Measurements from ENCODE around the gene FGF2.
"Not testable (repeated sequence)": the region's sequence is repeated elsewhere in the genome, so short reads cannot be mapped to it uniquely, and the experiment has no call there.

FGF2 gene

DNA sequence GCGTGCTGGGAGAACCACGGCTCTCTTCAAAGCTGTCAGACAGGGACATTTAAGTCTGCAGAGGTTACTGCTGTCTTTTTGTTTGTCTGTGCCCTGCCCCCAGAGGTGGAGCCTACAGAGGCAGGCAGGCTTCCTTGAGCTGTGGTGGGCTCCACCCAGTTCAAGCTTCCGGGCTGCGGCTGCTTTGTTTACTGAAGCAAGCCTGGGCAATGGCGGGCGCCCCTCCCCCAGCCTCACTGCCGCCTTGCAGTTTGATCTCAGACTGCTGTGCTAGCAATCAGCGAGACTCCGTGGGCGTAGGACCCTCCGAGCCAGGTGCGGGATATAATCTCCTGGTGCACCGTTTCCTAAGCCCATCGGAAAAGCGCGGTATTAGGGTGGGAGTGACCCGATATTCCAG is 118.5 kb downstream of the FGF2 start:
- not testable (repeated sequence) for FAIRE-seq

DNA sequence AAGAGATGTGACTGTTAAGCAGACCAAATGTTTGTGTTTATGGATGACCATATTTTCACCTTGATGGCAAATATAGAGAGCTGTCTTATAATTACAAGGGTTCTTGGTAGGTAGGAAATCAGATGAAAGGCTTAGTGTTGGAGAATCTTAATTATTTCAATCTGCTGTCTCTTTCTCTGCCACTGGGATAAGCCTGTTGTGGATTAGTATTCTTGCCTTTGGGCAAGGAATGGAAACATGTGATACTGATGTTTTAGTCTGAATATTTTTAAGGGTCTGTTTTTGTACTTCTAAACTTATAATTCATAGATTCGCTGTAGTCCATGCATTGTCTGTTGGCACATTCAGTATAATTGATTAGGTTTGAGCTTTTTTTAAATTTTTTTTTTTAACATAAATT is 119.5 kb downstream of the FGF2 start:
- FAIRE-seq, result no peak
